GF-D8 (cell line): Measurements from ENCODE around the gene XXYLT1.
A peak's percentile ranks its signal among the peaks of the same experiment; 100 is the strongest.
"Not testable (repeated sequence)": the region's sequence is repeated elsewhere in the genome, so short reads cannot be mapped to it uniquely, and the experiment has no call there.

Source experiments
- DNase-seq: peaks from one replicate; lab custom pipeline; 2025; lab: John Stamatoyannopoulos, UW

Gene XXYLT1

GRCh38 chr3:195096484-195097330 is 174.3 kb downstream of the XXYLT1 start:
- no peak for DNase-seq

- no peak for DNase-seq
Measured at GRCh38 chr3:195096053-195096452, 174.9 kb downstream of the XXYLT1 start.

GRCh38 chr3:195095704-195096036 is 175.3 kb downstream of the XXYLT1 start:
- DNase-seq: peak; percentile 28

GRCh38 chr3:195095035-195095703 is 175.8 kb downstream of the XXYLT1 start:
- no peak for DNase-seq

- DNase-seq: peak; percentile 57
Measured at GRCh38 chr3:195094191-195094921, 176.6 kb downstream of the XXYLT1 start.

GRCh38 chr3:195093731-195094130 is 177.2 kb downstream of the XXYLT1 start:
- DNase-seq: no peak

GRCh38 chr3:195087840-195088601 is 182.9 kb downstream of the XXYLT1 start:
- not testable (repeated sequence) for DNase-seq

GRCh38 chr3:195087328-195087727 is 183.6 kb downstream of the XXYLT1 start:
- DNase-seq: no peak

- no peak for DNase-seq
Measured at GRCh38 chr3:195086885-195087284, 184.1 kb downstream of the XXYLT1 start.

- DNase-seq: no peak
Measured at GRCh38 chr3:195086341-195086740, 184.6 kb downstream of the XXYLT1 start.

- DNase-seq: no peak
Measured at GRCh38 chr3:195085356-195086130, 185.4 kb downstream of the XXYLT1 start.

- no peak for DNase-seq
Measured at GRCh38 chr3:195084746-195085145, 186.2 kb downstream of the XXYLT1 start.

GRCh38 chr3:195083659-195084058 is 187.3 kb downstream of the XXYLT1 start:
- no peak for DNase-seq

GRCh38 chr3:195082811-195083210 is 188.1 kb downstream of the XXYLT1 start:
- DNase-seq: no peak

- no peak for DNase-seq
Measured at GRCh38 chr3:195081242-195081963, 189.6 kb downstream of the XXYLT1 start.

GRCh38 chr3:195080571-195081151 is 190.3 kb downstream of the XXYLT1 start:
- DNase-seq: no peak

GRCh38 chr3:195080125-195080524 is 190.8 kb downstream of the XXYLT1 start:
- peak; percentile 73 for DNase-seq

GRCh38 chr3:195079636-195080035 is 191.3 kb downstream of the XXYLT1 start:
- no peak for DNase-seq

- no peak for DNase-seq
Measured at GRCh38 chr3:195078891-195079440, 192.0 kb downstream of the XXYLT1 start.
